Spinal cord (tissue), 10 donors: ENCODE data around the gene NUDCD3. TPM values are rescaled to one million over a fixed set of nuclear protein-coding genes. Genes with fewer than 3 reads are reported as not detected.
A peak's percentile ranks its signal among the peaks of the same experiment; 100 is the strongest.

Experiments used
- DNase-seq, 6 donors: peaks; one replicate each; pipeline versions ENCODE4 v3.0.0 to v3.0.0-alpha.2; 2013 to 2015; ENCODE audit warnings: low spot score in 6 of 6, low read depth in 4 of 6
- H3K27ac ChIP-seq: one replicate; pipeline ENCODE4 v1.5.1; 2013; ENCODE audit warnings: low read depth, low read length, control low read depth
- H3K27me3 ChIP-seq: one replicate; pipeline ENCODE4 v1.6.1; 2013; ENCODE audit warnings: low read length; ENCODE audit not compliant: control insufficient read depth, insufficient read depth
- H3K36me3 ChIP-seq: one replicate; pipeline ENCODE4 v1.6.1; 2013; ENCODE audit warnings: low read length; ENCODE audit not compliant: control insufficient read depth, insufficient read depth
- H3K4me1 ChIP-seq: one replicate; pipeline ENCODE4 v1.6.1; 2013; ENCODE audit warnings: low read length; ENCODE audit not compliant: control insufficient read depth, insufficient read depth
- H3K4me3 ChIP-seq: one replicate; pipeline ENCODE4 v1.5.1; 2013; ENCODE audit warnings: low read depth, low read length, control low read depth
- H3K9me3 ChIP-seq: one replicate; pipeline ENCODE4 v1.6.1; 2013; ENCODE audit warnings: low read length; ENCODE audit not compliant: control insufficient read depth, insufficient read depth
- WGBS: methylation state at CpG from one replicate; pipeline ENCODE4 v1.1.5; 2013; ENCODE audit warnings: missing lambda C conversion rate; ENCODE audit not compliant: insufficient coverage; 5-methylcytosine and 5-hydroxymethylcytosine counted together
- polyA plus RNA-seq, 2 donors: library from polyadenylated mRNA; unstranded; fragments of 120-200 nt; gene quantifications; one replicate each; pipeline ENCODE4 v1.2.1, GENCODE V29; 2013; ENCODE audit not compliant: insufficient read length in 2 of 2
- small RNA-seq: library from RNA; depleted of rRNA; stranded (forward); fragments of <200 nt; gene quantifications from one replicate; pipeline ENCODE3, GENCODE V24; 2014; ENCODE audit warnings: low replicate concordance
- total RNA-seq, 2 donors: library from RNA; depleted of rRNA in 1 of 2; stranded (reverse); fragments of 120-200 nt in 1 of 2; fragments of >200 nt in 1 of 2; gene quantifications; one replicate each; pipeline versions ENCODE4 v1.2.3 to v1.2.4, GENCODE V29; 2013 to 2014
- donor health status: healthy.

The NUDCD3 gene
- total and polyA plus RNA-seq, 4 donors = 82.6 to 153 (median 124) TPM

GRCh38 chr7:44333911-44334733 is 156.3 kb downstream of the NUDCD3 start:
- Histone ChIP-seq H3K27me3 (no peaks in the 10 kb centered on the region), H3K36me3 (no peaks in the 10 kb centered on the region), H3K27ac (peak overlapping the region; percentile 19), H3K4me1 (peaks cover 22% of the 10 kb centered on the region), H3K4me3 (no peak overlapping the region), H3K9me3 (peaks cover 4% of the 10 kb centered on the region)
- 51% methylated on average over 14 of the region's 19 CpGs for WGBS
- DNase-seq = peak in 2 of 6 donors; percentile 64 to 85

- Histone ChIP-seq H3K27ac (no peak overlapping the region), H3K4me1 (peaks cover 35% of the 10 kb centered on the region), H3K27me3 (peaks cover 4% of the 10 kb centered on the region), H3K9me3 (no peaks in the 10 kb centered on the region), H3K4me3 (no peak overlapping the region), H3K36me3 (no peaks in the 10 kb centered on the region)
- DNase-seq = no peak
- 84% methylated on average over 3 of the region's 5 CpGs for WGBS
These were observed 158.8 kb downstream of the NUDCD3 start for GRCh38 chr7:44331682-44332081.

- H3K4me1 ChIP-seq = peaks cover 45% of the 10 kb centered on the region
- H3K27ac ChIP-seq = no peak overlapping the region
- DNase-seq = no peak
- H3K9me3 ChIP-seq = no peaks in the 10 kb centered on the region
- peaks cover 11% of the 10 kb centered on the region for H3K27me3 ChIP-seq
- no peak overlapping the region for H3K4me3 ChIP-seq
- WGBS = 74% methylated on average over 6 of the region's 6 CpGs
- H3K36me3 ChIP-seq = no peaks in the 10 kb centered on the region
These were observed 160.1 kb downstream of the NUDCD3 start for GRCh38 chr7:44330331-44330730.

GRCh38 chr7:44329888-44330287 is 160.6 kb downstream of the NUDCD3 start:
- 66% methylated on average over 3 of the region's 3 CpGs for WGBS
- H3K27me3 ChIP-seq = peaks cover 11% of the 10 kb centered on the region
- no peaks in the 10 kb centered on the region for H3K9me3 ChIP-seq
- DNase-seq = no peak
- H3K36me3 ChIP-seq = no peaks in the 10 kb centered on the region
- peaks cover 40% of the 10 kb centered on the region for H3K4me1 ChIP-seq
- H3K27ac ChIP-seq = no peak overlapping the region
- H3K4me3 ChIP-seq = no peak overlapping the region

Small RNA genes within 50 kb of the gene (small RNA-seq; reads per million reads assigned to genes)
- not detected for gene RNU6-1097P

Other genes starting within 250 kb of the NUDCD3 start
- gene CAMK2B, start 165.1 kb downstream of the NUDCD3 start, total RNA-seq = 10 to 100 TPM; 21.9 to 60.2 TPM
- 100 to 1,000 TPM; 132 to 145 TPM for gene CAMK2B, start 165.1 kb downstream of the NUDCD3 start, polyA plus RNA-seq
- under 1 TPM; 0.06 to 0.10 TPM for gene NPC1L1, start 50.7 kb upstream of the NUDCD3 start, total RNA-seq
- under 1 TPM; 0.10 to 0.11 TPM for gene NPC1L1, start 50.7 kb upstream of the NUDCD3 start, polyA plus RNA-seq
- gene DDX56, start 83.2 kb upstream of the NUDCD3 start, total RNA-seq = 10 to 100 TPM; 37.0 to 60.3 TPM
- gene DDX56, start 83.2 kb upstream of the NUDCD3 start, polyA plus RNA-seq = 10 to 100 TPM; 61.3 to 80.4 TPM
- gene TMED4, start 91.6 kb upstream of the NUDCD3 start, total RNA-seq = 100 to 1,000 TPM in 1 of 2 donors, 10 to 100 TPM in 1; 99.1 to 125 TPM
- 10 to 100 TPM; 65.9 to 83.9 TPM for gene TMED4, start 91.6 kb upstream of the NUDCD3 start, polyA plus RNA-seq
- gene OGDH, start 116.0 kb upstream of the NUDCD3 start, total RNA-seq = 10 to 100 TPM; 63.8 to 63.9 TPM
- 10 to 100 TPM; 74.8 to 78.6 TPM for gene OGDH, start 116.0 kb upstream of the NUDCD3 start, polyA plus RNA-seq